Fibroblast of lung (primary cell): ENCODE results near the gene LRCH4. TPM values are rescaled to one million over a fixed set of nuclear protein-coding genes. Genes with fewer than 3 reads are reported as not detected.
"Not testable (repeated sequence)": the region's sequence is repeated elsewhere in the genome, so short reads cannot be mapped to it uniquely, and the experiment has no call there.

Experiments used
- DNase-seq, 2 donors: peaks; one replicate each; pipeline versions ENCODE4 v3.0.0 to v3.0.0-alpha.2; 2010; ENCODE audit warnings: low read depth in 2 of 2
- H2AFZ ChIP-seq: 2 replicates; pipeline ENCODE4 v1.5.1; 2012; ENCODE audit warnings: low read length, control low read depth, inconsistent platforms
- H3K27ac ChIP-seq: 2 replicates; pipeline ENCODE4 v1.5.1; 2011; ENCODE audit warnings: low read length, control low read depth; ENCODE audit not compliant: insufficient read depth
- H3K27me3 ChIP-seq: 2 replicates; pipeline ENCODE4 v1.5.1; 2011; ENCODE audit warnings: mild to moderate bottlenecking, low read length; ENCODE audit not compliant: control insufficient read depth, insufficient read depth
- H3K36me3 ChIP-seq: 2 replicates; pipeline ENCODE4 v1.5.1; 2011; ENCODE audit warnings: low read length; ENCODE audit not compliant: control insufficient read depth, insufficient read depth
- H3K4me1 ChIP-seq: 2 replicates; pipeline ENCODE4 v1.5.1; 2011; ENCODE audit warnings: low read length; ENCODE audit not compliant: control insufficient read depth, insufficient read depth; ENCODE audit errors: extremely low read depth
- H3K4me2 ChIP-seq: 2 replicates; pipeline ENCODE4 v1.5.1; 2011; ENCODE audit warnings: low read length, control low read depth; ENCODE audit not compliant: insufficient read depth; ENCODE audit errors: extremely low read depth
- H3K4me3 ChIP-seq, 4 experiments: fragments of 200-600 bp in 1 of 4; sonication (generic) in 1 of 4; replicated peaks in 1 of 4; 2 replicates each; pipeline ENCODE4 v1.5.1; 2011 to 2016; ENCODE audit warnings: low read length in 4 of 4, low read depth in 3 of 4, mild to moderate bottlenecking in 3 of 4, control low read depth in 2 of 4, inconsistent platforms in 1 of 4, mixed read lengths in 1 of 4; ENCODE audit not compliant: insufficient read depth in 1 of 4; ENCODE audit errors: control extremely low read depth in 1 of 4
- H3K79me2 ChIP-seq: 2 replicates; pipeline ENCODE4 v1.5.1; 2012; ENCODE audit warnings: mild to moderate bottlenecking, low read length, inconsistent platforms; ENCODE audit not compliant: control insufficient read depth, insufficient read depth
- H3K9ac ChIP-seq: 2 replicates; pipeline ENCODE4 v1.5.1; 2011; ENCODE audit warnings: mild to moderate bottlenecking, low read length, control low read depth; ENCODE audit not compliant: insufficient read depth
- H3K9me3 ChIP-seq: 2 replicates; pipeline ENCODE4 v1.5.1; 2012; ENCODE audit warnings: low read depth, low read length; ENCODE audit not compliant: control insufficient read depth, insufficient read depth
- H4K20me1 ChIP-seq: 2 replicates; pipeline ENCODE4 v1.5.1; 2011; ENCODE audit warnings: low read length; ENCODE audit not compliant: control insufficient read depth, insufficient read depth; ENCODE audit errors: extremely low read depth
- EZH2 ChIP-seq: IDR thresholded peaks from 2 replicates; pipeline ENCODE4 v1.5.1; 2012; ENCODE audit warnings: low read length, control low read depth, mild to moderate bottlenecking; ENCODE audit errors: missing control alignments
- polyA plus RNA-seq, 2 donors: library from polyadenylated mRNA; depleted of rRNA in 1 of 2; stranded (reverse) in 1 of 2; unstranded in 1 of 2; fragments of >200 nt; gene quantifications; 2 replicates each; pipeline ENCODE4 v1.2.1, GENCODE V29; 2011 to 2012; ENCODE audit warnings: missing spikeins in 1 of 2
- total RNA-seq: library from RNA; depleted of rRNA; stranded (reverse); fragments of >200 nt; gene quantifications from 2 replicates; pipeline ENCODE4 v1.2.1, GENCODE V29; 2014
- TF ChIP-seq, protein P1 (sequence below), 2 donors: IDR thresholded peaks in 1 of 2; conservative IDR thresholded peaks in 1 of 2; 1 replicate in 1 of 2; 2 replicates in 1 of 2; pipeline ENCODE4 v1.5.1; 2011 to 2012; ENCODE audit warnings: low read length in 2 of 2, control low read depth in 1 of 2, inconsistent platforms in 1 of 2, low read depth in 1 of 2, mild to moderate bottlenecking in 1 of 2

LRCH4 gene
- total and polyA plus RNA-seq, 2 donors (not counting 1 experiment from before 2014, with no cell fraction given): 7.3 to 11.6 TPM

DNA sequence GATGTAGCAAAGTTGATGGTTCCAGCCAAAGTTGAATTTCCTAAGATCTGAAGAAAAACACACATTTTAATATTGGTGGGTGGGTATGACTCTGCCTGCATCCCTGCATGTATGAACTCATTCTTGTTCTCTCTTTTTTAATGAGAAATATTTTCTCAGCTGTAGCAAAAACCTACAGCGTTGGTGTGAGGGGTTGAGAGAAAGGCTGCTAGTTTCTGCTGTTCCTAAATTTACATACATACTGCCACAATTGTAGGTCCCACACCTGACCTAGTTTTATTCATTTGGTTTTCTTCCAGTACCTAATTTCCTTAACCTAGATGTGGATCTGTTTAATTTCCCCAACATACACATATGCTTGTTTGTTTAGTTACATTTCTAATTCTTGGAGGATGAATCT lies 42.3 kb downstream of the LRCH4 start:
- no peak overlapping the region for H3K4me2 ChIP-seq

DNA sequence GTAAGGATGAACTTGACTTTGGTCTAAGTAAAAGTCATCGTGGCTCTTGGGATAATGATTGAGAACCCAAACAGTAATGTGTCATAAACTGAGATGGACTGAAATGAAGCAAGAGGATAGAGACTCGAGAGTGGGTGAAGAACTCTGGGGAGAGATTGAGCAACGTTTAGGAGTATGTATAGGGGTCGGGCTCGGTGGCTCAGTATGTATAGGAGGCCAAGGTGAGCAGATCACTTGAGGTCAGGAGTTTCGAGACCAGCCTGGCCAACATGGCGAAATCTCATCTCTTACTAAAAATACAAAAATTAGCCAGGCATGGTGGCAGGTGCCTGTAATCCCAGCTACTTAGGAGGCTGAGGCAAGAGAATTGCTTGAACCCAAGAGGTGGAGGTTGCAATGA lies 44.6 kb downstream of the LRCH4 start:
- H3K4me2 ChIP-seq, H2AFZ ChIP-seq, H3K9me3 ChIP-seq, H3K9ac ChIP-seq, H3K27ac ChIP-seq, H3K36me3 ChIP-seq, DNase-seq, H3K79me2 ChIP-seq, H4K20me1 ChIP-seq, H3K4me3 ChIP-seq, H3K27me3 ChIP-seq: not testable (repeated sequence)
- H3K4me1 ChIP-seq: peaks cover 17% of the 10 kb centered on the region

More for the DNA sequence above, 42.3 kb downstream of the LRCH4 start:
- Histone ChIP-seq H3K36me3 (no peaks in the 10 kb centered on the region), H3K27ac (no peak overlapping the region), H3K9me3 (no peaks in the 10 kb centered on the region), H3K27me3 (no peaks in the 10 kb centered on the region), H3K4me3 (no peak overlapping the region), H3K79me2 (no peaks in the 10 kb centered on the region), H4K20me1 (no peaks in the 10 kb centered on the region), H3K9ac (no peak overlapping the region), H2AFZ (no peak overlapping the region), H3K4me1 (peaks cover 22% of the 10 kb centered on the region)
- TF ChIP-seq, protein P1, sequence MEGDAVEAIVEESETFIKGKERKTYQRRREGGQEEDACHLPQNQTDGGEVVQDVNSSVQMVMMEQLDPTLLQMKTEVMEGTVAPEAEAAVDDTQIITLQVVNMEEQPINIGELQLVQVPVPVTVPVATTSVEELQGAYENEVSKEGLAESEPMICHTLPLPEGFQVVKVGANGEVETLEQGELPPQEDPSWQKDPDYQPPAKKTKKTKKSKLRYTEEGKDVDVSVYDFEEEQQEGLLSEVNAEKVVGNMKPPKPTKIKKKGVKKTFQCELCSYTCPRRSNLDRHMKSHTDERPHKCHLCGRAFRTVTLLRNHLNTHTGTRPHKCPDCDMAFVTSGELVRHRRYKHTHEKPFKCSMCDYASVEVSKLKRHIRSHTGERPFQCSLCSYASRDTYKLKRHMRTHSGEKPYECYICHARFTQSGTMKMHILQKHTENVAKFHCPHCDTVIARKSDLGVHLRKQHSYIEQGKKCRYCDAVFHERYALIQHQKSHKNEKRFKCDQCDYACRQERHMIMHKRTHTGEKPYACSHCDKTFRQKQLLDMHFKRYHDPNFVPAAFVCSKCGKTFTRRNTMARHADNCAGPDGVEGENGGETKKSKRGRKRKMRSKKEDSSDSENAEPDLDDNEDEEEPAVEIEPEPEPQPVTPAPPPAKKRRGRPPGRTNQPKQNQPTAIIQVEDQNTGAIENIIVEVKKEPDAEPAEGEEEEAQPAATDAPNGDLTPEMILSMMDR (conservative IDR thresholded peaks at IDR 0.05 in 1 of 2, IDR thresholded peaks at IDR 0.05 in 1 of 2; ENCODE audit: low read depth in 1 of 2, low read length in 2 of 2): no peak
- TF ChIP-seq EZH2: no peak
- DNase-seq: no peak

DNA sequence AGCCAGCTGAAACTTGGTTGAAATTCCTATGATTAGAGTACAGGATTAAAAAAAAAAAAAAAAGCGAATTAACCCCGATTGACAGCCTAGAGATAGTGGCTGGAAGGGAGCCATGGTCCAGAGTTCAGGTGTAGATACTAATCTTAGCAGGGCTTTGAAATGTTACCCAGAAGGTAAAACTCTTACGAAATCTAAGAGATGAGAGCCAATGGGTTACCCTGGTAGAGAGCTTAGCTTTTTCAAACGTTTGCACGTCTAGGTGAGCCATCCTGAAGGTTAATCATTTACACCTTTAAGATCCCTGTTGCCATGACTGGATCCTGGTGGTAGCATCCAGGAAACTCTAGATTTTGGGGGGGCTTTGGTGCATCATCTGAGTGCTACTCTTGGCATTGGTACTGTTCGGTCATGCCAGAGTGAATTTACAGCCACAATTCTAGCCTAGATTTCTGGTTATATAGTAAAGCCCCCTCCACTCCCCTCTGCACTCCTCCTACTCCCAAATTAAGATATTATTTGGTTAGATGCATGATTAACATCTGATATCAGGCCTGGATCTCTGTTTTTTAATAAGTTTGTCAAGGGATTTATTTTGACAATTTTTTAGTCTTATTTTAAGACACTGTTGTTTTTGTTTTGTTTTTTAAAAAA lies 45.7 kb downstream of the LRCH4 start:
- Histone ChIP-seq H3K4me2 (peak overlapping the region; percentile 67), H2AFZ (no peak overlapping the region), H3K27me3 (no peaks in the 10 kb centered on the region), H3K36me3 (no peaks in the 10 kb centered on the region), H3K4me3 (peak overlapping the region; percentile 69 to 84 (median 73)), H3K9me3 (no peaks in the 10 kb centered on the region), H3K9ac (no peak overlapping the region), H3K27ac (no peak overlapping the region), H4K20me1 (no peaks in the 10 kb centered on the region), H3K79me2 (no peaks in the 10 kb centered on the region), H3K4me1 (peaks cover 7% of the 10 kb centered on the region)
- TF ChIP-seq EZH2: no peak
- TF ChIP-seq, protein P1 (conservative IDR thresholded peaks at IDR 0.05 in 1 of 2, IDR thresholded peaks at IDR 0.05 in 1 of 2; ENCODE audit: low read depth in 1 of 2, low read length in 2 of 2): no peak
- DNase-seq: no peak
